NCI-H1436 (cell line): ENCODE results near the gene SLC25A36.
"Not testable (repeated sequence)": the region's sequence is repeated elsewhere in the genome, so short reads cannot be mapped to it uniquely, and the experiment has no call there.

Experiments used
- DNase-seq: peaks from one replicate; lab custom pipeline; 2025; lab: John Stamatoyannopoulos, UW

SLC25A36 gene

GRCh38 chr3:140995881-140996280 lies 54.2 kb downstream of the SLC25A36 start:
- DNase-seq: no peak

GRCh38 chr3:141000027-141000663 lies 58.5 kb downstream of the SLC25A36 start:
- peak; percentile 40 for DNase-seq

- no peak for DNase-seq
Observed at GRCh38 chr3:141000686-141001085, 59.0 kb downstream of the SLC25A36 start.

- DNase-seq: no peak
Observed at GRCh38 chr3:141006344-141006743, 64.7 kb downstream of the SLC25A36 start.

- no peak for DNase-seq
Observed at GRCh38 chr3:141009496-141009895, 67.9 kb downstream of the SLC25A36 start.

- DNase-seq: peak; percentile 80
Observed at GRCh38 chr3:141011232-141011996, 69.8 kb downstream of the SLC25A36 start.

GRCh38 chr3:141011997-141012262 lies 70.3 kb downstream of the SLC25A36 start:
- no peak for DNase-seq

GRCh38 chr3:141012571-141012970 lies 70.9 kb downstream of the SLC25A36 start:
- DNase-seq: no peak

- DNase-seq: no peak
Observed at GRCh38 chr3:141015481-141015880, 73.8 kb downstream of the SLC25A36 start.

- DNase-seq: not testable (repeated sequence)
Observed at GRCh38 chr3:141017366-141018322, 76.0 kb downstream of the SLC25A36 start.

GRCh38 chr3:141019244-141019643 lies 77.6 kb downstream of the SLC25A36 start:
- no peak for DNase-seq

GRCh38 chr3:141020143-141020830 lies 78.7 kb downstream of the SLC25A36 start:
- DNase-seq: no peak

GRCh38 chr3:141021261-141021660 lies 79.6 kb downstream of the SLC25A36 start:
- no peak for DNase-seq
